Effector memory CD4-positive, alpha-beta T cell (primary cell): ENCODE results near the gene ZBTB16.

ENCODE experiments used
- DNase-seq, 3 donors: peaks; one replicate each; pipeline ENCODE4 v3.0.0-alpha.2; 2020
- H3K27ac ChIP-seq: 2 replicates; pipeline ENCODE4 v1.7.0; 2013; ENCODE audit warnings: mild to moderate bottlenecking, low read length, moderate library complexity; ENCODE audit not compliant: insufficient read depth, poor library complexity, severe bottlenecking
- H3K27me3 ChIP-seq: replicated peaks from 2 replicates; pipeline ENCODE4 v1.7.0; 2013; ENCODE audit warnings: mild to moderate bottlenecking, low read length; ENCODE audit not compliant: insufficient read depth, control insufficient read depth, poor library complexity, severe bottlenecking
- H3K36me3 ChIP-seq: 2 replicates; pipeline ENCODE4 v1.7.0; 2013; ENCODE audit warnings: mild to moderate bottlenecking, low read length, moderate library complexity; ENCODE audit not compliant: control insufficient read depth, insufficient read depth
- H3K4me1 ChIP-seq: 2 replicates; pipeline ENCODE4 v1.7.0; 2013; ENCODE audit warnings: low read length, mild to moderate bottlenecking; ENCODE audit not compliant: control insufficient read depth, insufficient read depth, poor library complexity, severe bottlenecking
- H3K4me3 ChIP-seq: 2 replicates; pipeline ENCODE4 v1.7.0; 2013; ENCODE audit warnings: low read length, low read depth, mild to moderate bottlenecking; ENCODE audit not compliant: insufficient read depth, poor library complexity, severe bottlenecking
- H3K9me3 ChIP-seq: 2 replicates; pipeline ENCODE4 v1.7.0; 2013; ENCODE audit warnings: mild to moderate bottlenecking, low read length, moderate library complexity; ENCODE audit not compliant: control insufficient read depth

Gene ZBTB16

DNA sequence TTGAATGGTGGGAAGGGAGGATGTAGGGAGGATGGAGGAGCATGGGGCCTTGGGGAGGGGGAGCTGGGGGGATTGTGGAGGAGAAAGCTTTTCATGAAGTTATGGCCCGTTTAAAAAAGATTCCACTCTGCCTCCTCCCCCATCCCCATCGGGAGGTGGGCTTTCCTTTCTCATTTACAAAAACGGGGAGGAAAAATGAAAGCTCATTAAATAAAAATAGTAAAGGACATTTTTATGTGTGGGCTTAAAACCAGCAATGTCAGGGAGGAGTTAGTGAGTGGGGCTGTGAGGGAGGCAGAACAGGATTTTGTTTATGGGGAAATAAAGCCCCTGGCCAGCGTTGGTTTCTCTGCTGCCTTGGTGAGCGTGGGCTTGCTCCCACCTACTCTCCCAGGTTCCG, 83.2 kb downstream of the ZBTB16 start:
- Histone ChIP-seq H3K27me3 (no peaks in the 10 kb centered on the region), H3K4me1 (no peaks in the 10 kb centered on the region), H3K36me3 (no peaks in the 10 kb centered on the region), H3K9me3 (no peaks in the 10 kb centered on the region), H3K4me3 (no peak overlapping the region), H3K27ac (no peak overlapping the region)
- DNase-seq, result no peak

- Histone ChIP-seq H3K4me3 (no peak overlapping the region), H3K36me3 (no peaks in the 10 kb centered on the region), H3K27me3 (no peaks in the 10 kb centered on the region), H3K4me1 (no peaks in the 10 kb centered on the region), H3K9me3 (no peaks in the 10 kb centered on the region), H3K27ac (no peak overlapping the region)
- DNase-seq, result no peak
Observed at GRCh38 chr11:114145166-114145775, 85.8 kb downstream of the ZBTB16 start.

DNA sequence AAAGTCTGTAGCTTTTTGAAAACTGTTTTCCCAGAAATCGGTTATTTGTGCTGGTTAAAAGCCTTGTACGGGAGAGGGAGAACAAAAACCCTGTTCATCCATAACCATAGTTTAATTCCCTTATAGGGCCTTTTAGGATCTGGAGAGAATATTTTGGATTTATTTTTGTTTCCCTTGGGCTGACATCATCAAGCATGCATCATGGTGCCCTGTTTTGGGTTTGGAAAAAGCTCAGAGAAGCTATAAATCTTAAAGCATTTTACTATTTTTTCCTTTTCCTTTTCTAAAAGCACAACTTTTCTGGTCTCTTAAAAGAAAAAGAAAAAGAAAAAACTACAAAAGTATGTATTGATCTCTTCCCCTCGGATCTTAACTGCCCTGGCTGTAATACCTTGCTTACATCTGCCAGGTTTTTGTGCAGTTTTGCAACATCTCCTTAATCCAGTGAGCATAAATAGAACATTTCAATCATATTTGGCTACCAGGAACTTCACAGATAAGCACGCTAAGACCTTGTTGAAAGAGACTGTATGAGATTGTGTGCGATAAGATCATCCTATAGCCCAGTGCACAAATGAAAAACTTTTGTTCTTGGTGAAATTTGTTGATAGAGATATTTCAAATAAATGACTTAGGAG, 88.0 kb downstream of the ZBTB16 start:
- DNase-seq, result no peak
- no peak overlapping the region for H3K4me3 ChIP-seq
- H3K4me1 ChIP-seq, result no peaks in the 10 kb centered on the region
- H3K27me3 ChIP-seq, result no peaks in the 10 kb centered on the region
- H3K9me3 ChIP-seq, result no peaks in the 10 kb centered on the region
- no peak overlapping the region for H3K27ac ChIP-seq
- no peaks in the 10 kb centered on the region for H3K36me3 ChIP-seq

GRCh38 chr11:114148013-114148382, 88.5 kb downstream of the ZBTB16 start:
- H3K27ac ChIP-seq, result no peak overlapping the region
- H3K9me3 ChIP-seq, result no peaks in the 10 kb centered on the region
- no peaks in the 10 kb centered on the region for H3K4me1 ChIP-seq
- H3K36me3 ChIP-seq, result no peaks in the 10 kb centered on the region
- no peaks in the 10 kb centered on the region for H3K27me3 ChIP-seq
- no peak overlapping the region for H3K4me3 ChIP-seq
- DNase-seq, result no peak

DNA sequence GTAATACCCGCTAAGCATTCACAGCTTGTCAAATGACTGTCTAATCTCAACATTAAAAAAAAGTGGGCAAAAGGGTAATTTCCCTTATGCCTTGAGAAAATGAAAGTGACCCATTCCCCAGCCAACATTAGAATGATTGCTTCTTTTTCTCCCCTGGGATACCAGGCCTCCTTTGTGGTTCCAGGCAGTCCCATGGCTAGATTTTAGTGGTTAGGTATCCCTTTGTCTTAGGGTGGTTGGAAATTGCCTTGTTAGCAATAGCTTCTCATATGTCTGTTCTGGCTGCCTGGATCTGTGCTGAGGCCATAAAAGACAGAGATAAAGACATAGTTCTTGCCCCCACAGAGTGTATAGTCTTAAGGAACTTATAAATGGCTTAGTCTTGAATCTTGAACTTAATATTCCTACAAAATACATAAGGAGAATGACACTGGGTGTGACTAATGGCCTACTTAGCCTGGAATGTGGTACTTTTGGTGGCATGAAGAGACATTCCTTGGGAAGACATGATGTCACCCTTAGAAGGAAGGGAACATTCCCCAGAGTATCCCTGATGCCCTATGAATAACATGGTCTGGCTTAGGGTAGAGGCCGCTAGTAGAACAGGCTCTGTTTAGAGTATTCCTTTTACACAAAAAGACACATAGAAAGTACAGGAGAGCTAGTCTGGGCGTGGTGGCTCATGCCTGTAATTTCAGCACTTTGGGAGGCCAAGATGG, 90.3 kb downstream of the ZBTB16 start:
- H3K27me3 ChIP-seq, result no peaks in the 10 kb centered on the region
- no peak overlapping the region for H3K27ac ChIP-seq
- no peak for DNase-seq
- H3K9me3 ChIP-seq, result no peaks in the 10 kb centered on the region
- H3K36me3 ChIP-seq, result no peaks in the 10 kb centered on the region
- no peaks in the 10 kb centered on the region for H3K4me1 ChIP-seq
- no peak overlapping the region for H3K4me3 ChIP-seq

DNA sequence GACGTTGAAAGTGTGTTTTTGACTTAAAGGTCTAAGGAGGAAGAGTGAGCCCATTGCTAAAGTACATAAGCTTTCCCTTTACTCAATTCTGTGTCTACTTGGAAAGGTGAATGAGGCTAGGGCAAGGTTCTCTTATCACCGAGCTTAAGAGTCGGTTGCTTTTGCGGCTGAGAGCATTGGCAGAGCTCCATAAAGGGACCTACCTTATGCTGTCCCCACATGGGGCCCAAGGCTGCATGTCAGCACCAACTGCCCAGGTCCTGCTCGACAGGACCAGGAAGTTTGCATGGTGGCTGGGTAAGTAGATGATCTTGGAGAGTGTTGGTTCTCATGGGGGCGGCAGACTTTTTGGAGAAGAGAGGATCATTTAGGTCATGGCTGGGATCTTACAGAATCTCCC, 91.2 kb downstream of the ZBTB16 start:
- DNase-seq, result no peak
- no peaks in the 10 kb centered on the region for H3K27me3 ChIP-seq
- no peak overlapping the region for H3K4me3 ChIP-seq
- no peak overlapping the region for H3K27ac ChIP-seq
- no peaks in the 10 kb centered on the region for H3K9me3 ChIP-seq
- no peaks in the 10 kb centered on the region for H3K36me3 ChIP-seq
- H3K4me1 ChIP-seq, result no peaks in the 10 kb centered on the region

GRCh38 chr11:114151631-114152030, 92.1 kb downstream of the ZBTB16 start:
- Histone ChIP-seq H3K36me3 (no peaks in the 10 kb centered on the region), H3K4me1 (no peaks in the 10 kb centered on the region), H3K9me3 (no peaks in the 10 kb centered on the region), H3K27ac (no peak overlapping the region), H3K4me3 (no peak overlapping the region), H3K27me3 (no peaks in the 10 kb centered on the region)
- DNase-seq, result no peak

DNA sequence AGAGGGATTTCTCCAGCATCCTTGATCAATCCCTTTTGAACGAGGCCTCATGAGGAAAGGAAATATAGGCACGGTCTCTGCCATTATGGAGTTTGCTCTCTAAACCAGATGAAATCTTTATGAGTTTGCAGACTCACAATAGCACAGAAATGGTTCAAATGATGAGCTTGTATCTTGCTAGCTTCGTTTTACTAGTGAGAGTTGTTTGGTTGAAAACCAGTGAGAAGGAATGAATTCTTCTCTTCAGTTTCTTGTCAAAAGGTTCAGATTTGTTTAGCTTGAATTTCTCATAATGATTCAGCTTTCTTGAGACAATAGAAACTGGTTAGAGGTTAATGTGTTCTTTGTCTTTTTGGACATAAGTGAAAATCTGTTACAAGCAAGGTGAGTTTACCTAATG, 92.7 kb downstream of the ZBTB16 start:
- Histone ChIP-seq H3K4me1 (no peaks in the 10 kb centered on the region), H3K27me3 (no peaks in the 10 kb centered on the region), H3K36me3 (no peaks in the 10 kb centered on the region), H3K27ac (no peak overlapping the region), H3K9me3 (no peaks in the 10 kb centered on the region), H3K4me3 (no peak overlapping the region)
- no peak for DNase-seq

- DNase-seq, result no peak
- Histone ChIP-seq H3K36me3 (no peaks in the 10 kb centered on the region), H3K9me3 (no peaks in the 10 kb centered on the region), H3K4me1 (no peaks in the 10 kb centered on the region), H3K27me3 (no peaks in the 10 kb centered on the region), H3K27ac (no peak overlapping the region), H3K4me3 (no peak overlapping the region)
Observed at GRCh38 chr11:114152785-114153184, 93.3 kb downstream of the ZBTB16 start.

DNA sequence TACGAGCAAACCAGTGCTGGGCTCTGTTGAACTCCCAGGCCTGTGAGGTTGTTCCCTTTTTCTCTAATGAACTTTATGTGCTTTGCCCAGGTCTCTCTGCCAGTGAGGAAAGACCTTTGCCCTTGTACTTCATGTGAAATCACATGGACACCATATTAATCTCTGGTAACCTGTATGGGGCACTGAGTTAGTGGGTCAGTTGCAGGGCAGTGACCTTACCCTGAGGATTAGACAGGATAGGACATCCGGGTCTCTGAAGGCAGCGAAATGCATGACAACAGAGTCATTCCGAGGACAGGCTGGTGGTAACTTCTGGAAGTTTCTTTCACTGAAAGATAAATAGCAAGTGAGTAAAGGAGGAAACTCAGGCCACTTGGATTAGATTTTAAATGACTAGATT, 93.7 kb downstream of the ZBTB16 start:
- Histone ChIP-seq H3K4me3 (no peak overlapping the region), H3K27me3 (no peaks in the 10 kb centered on the region), H3K4me1 (no peaks in the 10 kb centered on the region), H3K36me3 (no peaks in the 10 kb centered on the region), H3K27ac (no peak overlapping the region), H3K9me3 (no peaks in the 10 kb centered on the region)
- DNase-seq, result no peak
